Measurements from ENCODE around the gene FAM174C. TPM values are rescaled to one million over a fixed set of nuclear protein-coding genes. Genes with fewer than 3 reads are reported as not detected.

Gene FAM174C
- total and polyA plus RNA-seq, 10 of the 15 experiments (the other 5 are each of a cell fraction or from before 2014, with no cell fraction given), result 0.89 to 94.6 (median 43.6) TPM

DNA sequence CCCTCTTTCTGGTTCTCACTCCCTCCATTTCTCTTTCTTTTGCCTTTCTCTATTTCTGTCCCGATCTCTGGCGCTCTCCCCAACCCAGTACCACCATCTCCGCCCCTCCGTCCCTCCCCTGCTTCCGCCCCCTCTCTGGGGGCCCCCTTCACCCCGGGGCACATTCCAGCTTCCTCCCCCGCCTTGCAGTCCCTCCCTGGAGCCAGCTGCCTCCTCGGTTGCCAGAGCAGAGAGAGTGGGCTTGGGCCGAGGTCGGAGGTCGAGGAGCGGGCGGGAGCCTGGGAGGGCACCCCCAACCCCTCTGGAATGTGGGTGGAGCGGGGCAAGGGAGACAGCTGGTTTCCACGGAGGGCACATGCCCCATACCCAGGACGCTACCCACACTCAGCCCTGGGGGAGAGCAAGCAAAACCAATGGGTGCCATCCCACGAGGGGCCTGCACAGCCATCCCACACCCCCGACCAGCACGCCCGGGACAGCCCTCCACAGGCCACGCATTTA lies 12.7 kb upstream of the FAM174C start (continued):
- TF ChIP-seq CHD2 (IDR thresholded peaks at IDR 0.05; ENCODE audit: borderline replicate concordance, low read depth, low read length) (no peak), SPI1 (IDR thresholded peaks at IDR 0.05; ENCODE audit: borderline replicate concordance, insufficient read depth, low read depth, low read length) (no peak), TAF1 (IDR thresholded peaks at IDR 0.05; ENCODE audit: borderline replicate concordance, low read depth, low read length) (no peak), SREBF2 (IDR thresholded peaks at IDR 0.05; ENCODE audit: low read length) (no peak), LARP7 (IDR thresholded peaks at IDR 0.05) (no peak), ZNF384 (IDR thresholded peaks at IDR 0.05; ENCODE audit: borderline replicate concordance, low read depth, low read length) (no peak), CREB1 (IDR thresholded peaks at IDR 0.05; ENCODE audit: low read depth) (no peak), MYC (IDR thresholded peaks at IDR 0.05; ENCODE audit: insufficient read depth, insufficient read length, insufficient replicate concordance, low read length, severe bottlenecking) (no peak), NR2C1 (IDR thresholded peaks at IDR 0.05) (no peak), EGR1 (IDR thresholded peaks at IDR 0.05; ENCODE audit: borderline replicate concordance in 1 of 2, low read depth in 2 of 2, low read length in 2 of 2) (peak in 1 of 2 experiments; percentile 71; a peak in 1 of 3 replicates), FOXM1 (IDR thresholded peaks at IDR 0.05; ENCODE audit: low read depth, low read length) (no peak), YY1 (IDR thresholded peaks at IDR 0.05; ENCODE audit: low read depth, low read length) (no peak), FOS (IDR thresholded peaks at IDR 0.05; ENCODE audit: borderline replicate concordance, extremely low read depth, insufficient read length) (no peak), BACH1 (IDR thresholded peaks at IDR 0.05; ENCODE audit: borderline replicate concordance) (no peak), SMAD5 (IDR thresholded peaks at IDR 0.05; ENCODE audit: low read depth) (no peak), YBX1 (IDR thresholded peaks at IDR 0.05) (no peak)
- TF ChIP-seq, protein P1, sequence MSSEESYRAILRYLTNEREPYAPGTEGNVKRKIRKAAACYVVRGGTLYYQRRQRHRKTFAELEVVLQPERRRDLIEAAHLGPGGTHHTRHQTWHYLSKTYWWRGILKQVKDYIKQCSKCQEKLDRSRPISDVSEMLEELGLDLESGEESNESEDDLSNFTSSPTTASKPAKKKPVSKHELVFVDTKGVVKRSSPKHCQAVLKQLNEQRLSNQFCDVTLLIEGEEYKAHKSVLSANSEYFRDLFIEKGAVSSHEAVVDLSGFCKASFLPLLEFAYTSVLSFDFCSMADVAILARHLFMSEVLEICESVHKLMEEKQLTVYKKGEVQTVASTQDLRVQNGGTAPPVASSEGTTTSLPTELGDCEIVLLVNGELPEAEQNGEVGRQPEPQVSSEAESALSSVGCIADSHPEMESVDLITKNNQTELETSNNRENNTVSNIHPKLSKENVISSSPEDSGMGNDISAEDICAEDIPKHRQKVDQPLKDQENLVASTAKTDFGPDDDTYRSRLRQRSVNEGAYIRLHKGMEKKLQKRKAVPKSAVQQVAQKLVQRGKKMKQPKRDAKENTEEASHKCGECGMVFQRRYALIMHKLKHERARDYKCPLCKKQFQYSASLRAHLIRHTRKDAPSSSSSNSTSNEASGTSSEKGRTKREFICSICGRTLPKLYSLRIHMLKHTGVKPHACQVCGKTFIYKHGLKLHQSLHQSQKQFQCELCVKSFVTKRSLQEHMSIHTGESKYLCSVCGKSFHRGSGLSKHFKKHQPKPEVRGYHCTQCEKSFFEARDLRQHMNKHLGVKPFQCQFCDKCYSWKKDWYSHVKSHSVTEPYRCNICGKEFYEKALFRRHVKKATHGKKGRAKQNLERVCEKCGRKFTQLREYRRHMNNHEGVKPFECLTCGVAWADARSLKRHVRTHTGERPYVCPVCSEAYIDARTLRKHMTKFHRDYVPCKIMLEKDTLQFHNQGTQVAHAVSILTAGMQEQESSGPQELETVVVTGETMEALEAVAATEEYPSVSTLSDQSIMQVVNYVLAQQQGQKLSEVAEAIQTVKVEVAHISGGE (CRISPR knock-in tag; IDR thresholded peaks at IDR 0.05), result no peak
- TF ChIP-seq, protein P2, sequence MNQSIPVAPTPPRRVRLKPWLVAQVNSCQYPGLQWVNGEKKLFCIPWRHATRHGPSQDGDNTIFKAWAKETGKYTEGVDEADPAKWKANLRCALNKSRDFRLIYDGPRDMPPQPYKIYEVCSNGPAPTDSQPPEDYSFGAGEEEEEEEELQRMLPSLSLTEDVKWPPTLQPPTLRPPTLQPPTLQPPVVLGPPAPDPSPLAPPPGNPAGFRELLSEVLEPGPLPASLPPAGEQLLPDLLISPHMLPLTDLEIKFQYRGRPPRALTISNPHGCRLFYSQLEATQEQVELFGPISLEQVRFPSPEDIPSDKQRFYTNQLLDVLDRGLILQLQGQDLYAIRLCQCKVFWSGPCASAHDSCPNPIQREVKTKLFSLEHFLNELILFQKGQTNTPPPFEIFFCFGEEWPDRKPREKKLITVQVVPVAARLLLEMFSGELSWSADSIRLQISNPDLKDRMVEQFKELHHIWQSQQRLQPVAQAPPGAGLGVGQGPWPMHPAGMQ (IDR thresholded peaks at IDR 0.05; ENCODE audit: borderline replicate concordance), result no peak
- TF ChIP-seq, protein P3, sequence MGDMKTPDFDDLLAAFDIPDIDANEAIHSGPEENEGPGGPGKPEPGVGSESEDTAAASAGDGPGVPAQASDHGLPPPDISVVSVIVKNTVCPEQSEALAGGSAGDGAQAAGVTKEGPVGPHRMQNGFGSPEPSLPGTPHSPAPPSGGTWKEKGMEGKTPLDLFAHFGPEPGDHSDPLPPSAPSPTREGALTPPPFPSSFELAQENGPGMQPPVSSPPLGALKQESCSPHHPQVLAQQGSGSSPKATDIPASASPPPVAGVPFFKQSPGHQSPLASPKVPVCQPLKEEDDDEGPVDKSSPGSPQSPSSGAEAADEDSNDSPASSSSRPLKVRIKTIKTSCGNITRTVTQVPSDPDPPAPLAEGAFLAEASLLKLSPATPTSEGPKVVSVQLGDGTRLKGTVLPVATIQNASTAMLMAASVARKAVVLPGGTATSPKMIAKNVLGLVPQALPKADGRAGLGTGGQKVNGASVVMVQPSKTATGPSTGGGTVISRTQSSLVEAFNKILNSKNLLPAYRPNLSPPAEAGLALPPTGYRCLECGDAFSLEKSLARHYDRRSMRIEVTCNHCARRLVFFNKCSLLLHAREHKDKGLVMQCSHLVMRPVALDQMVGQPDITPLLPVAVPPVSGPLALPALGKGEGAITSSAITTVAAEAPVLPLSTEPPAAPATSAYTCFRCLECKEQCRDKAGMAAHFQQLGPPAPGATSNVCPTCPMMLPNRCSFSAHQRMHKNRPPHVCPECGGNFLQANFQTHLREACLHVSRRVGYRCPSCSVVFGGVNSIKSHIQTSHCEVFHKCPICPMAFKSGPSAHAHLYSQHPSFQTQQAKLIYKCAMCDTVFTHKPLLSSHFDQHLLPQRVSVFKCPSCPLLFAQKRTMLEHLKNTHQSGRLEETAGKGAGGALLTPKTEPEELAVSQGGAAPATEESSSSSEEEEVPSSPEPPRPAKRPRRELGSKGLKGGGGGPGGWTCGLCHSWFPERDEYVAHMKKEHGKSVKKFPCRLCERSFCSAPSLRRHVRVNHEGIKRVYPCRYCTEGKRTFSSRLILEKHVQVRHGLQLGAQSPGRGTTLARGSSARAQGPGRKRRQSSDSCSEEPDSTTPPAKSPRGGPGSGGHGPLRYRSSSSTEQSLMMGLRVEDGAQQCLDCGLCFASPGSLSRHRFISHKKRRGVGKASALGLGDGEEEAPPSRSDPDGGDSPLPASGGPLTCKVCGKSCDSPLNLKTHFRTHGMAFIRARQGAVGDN (IDR thresholded peaks at IDR 0.05), result no peak
- TF ChIP-seq, protein P4, sequence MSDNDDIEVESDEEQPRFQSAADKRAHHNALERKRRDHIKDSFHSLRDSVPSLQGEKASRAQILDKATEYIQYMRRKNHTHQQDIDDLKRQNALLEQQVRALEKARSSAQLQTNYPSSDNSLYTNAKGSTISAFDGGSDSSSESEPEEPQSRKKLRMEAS (IDR thresholded peaks at IDR 0.05; ENCODE audit: low read depth, low read length), result no peak
- TF ChIP-seq, protein P5, sequence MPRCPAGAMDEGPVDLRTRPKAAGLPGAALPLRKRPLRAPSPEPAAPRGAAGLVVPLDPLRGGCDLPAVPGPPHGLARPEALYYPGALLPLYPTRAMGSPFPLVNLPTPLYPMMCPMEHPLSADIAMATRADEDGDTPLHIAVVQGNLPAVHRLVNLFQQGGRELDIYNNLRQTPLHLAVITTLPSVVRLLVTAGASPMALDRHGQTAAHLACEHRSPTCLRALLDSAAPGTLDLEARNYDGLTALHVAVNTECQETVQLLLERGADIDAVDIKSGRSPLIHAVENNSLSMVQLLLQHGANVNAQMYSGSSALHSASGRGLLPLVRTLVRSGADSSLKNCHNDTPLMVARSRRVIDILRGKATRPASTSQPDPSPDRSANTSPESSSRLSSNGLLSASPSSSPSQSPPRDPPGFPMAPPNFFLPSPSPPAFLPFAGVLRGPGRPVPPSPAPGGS (IDR thresholded peaks at IDR 0.05; ENCODE audit: borderline replicate concordance, insufficient read depth, low read depth, low read length, poor library complexity, severe bottlenecking), result no peak

Data from GM12878 (cell line).